BLaER1 treated with 17β-estradiol and CSF1 and Interleukin-3, amounts not matched to agents 10 nM and 100 nM (cell line): Measurements from ENCODE around the gene METTL1.

Experiments used
- H3K27ac ChIP-seq, 11 experiments: shearing (Covaris generic); formaldehyde crosslinking; 2 replicates each; pipeline ENCODE4 v1.8.1; 2022
- H3K27me3 ChIP-seq, 11 experiments: shearing (Covaris generic); formaldehyde crosslinking; 2 replicates each; pipeline ENCODE4 v1.8.1; 2022
- H3K36me3 ChIP-seq, 11 experiments: shearing (Covaris generic); formaldehyde crosslinking; 2 replicates each; pipeline ENCODE4 v1.8.1; 2022
- H3K4me1 ChIP-seq, 10 experiments: shearing (Covaris generic); formaldehyde crosslinking; 2 replicates each; pipeline ENCODE4 v1.8.1; 2022
- H3K4me2 ChIP-seq, 11 experiments: shearing (Covaris generic); formaldehyde crosslinking; 2 replicates each; pipeline ENCODE4 v1.8.1; 2022
- H3K4me3 ChIP-seq, 10 experiments: shearing (Covaris generic); formaldehyde crosslinking; 2 replicates each; pipeline ENCODE4 v1.8.1; 2022
- H3K9ac ChIP-seq, 11 experiments: shearing (Covaris generic); formaldehyde crosslinking; 2 replicates each; pipeline ENCODE4 v1.8.1; 2022
- H3K9me3 ChIP-seq, 11 experiments: shearing (Covaris generic); formaldehyde crosslinking; replicated peaks in 1 of 11; 2 replicates each; pipeline ENCODE4 v1.8.1; 2022
- H4K20me1 ChIP-seq, 11 experiments: shearing (Covaris generic); formaldehyde crosslinking; 2 replicates each; pipeline ENCODE4 v1.8.1; 2022
- Cebpa-rat ChIP-seq, 11 experiments: shearing (Covaris generic); IDR thresholded peaks; 2 replicates each; pipeline ENCODE4 v1.8.1; 2022

Gene METTL1

GRCh38 chr12:57757771-57758170 lies 14.1 kb downstream of the METTL1 start:
- peaks cover 28 to 37% (median 34%) of the 10 kb centered on the region in 10 experiments for H3K4me1 ChIP-seq
- no peak overlapping the region for H3K27ac ChIP-seq
- no peak for TF ChIP-seq Cebpa-rat (IDR thresholded peaks at IDR 0.05)
- H3K9ac ChIP-seq = no peak overlapping the region
- H3K36me3 ChIP-seq = peaks cover 0 to 18% (median under 1%) of the 10 kb centered on the region in 11 experiments; a peak in 9 of 22 replicates
- H3K4me2 ChIP-seq = no peak overlapping the region
- H3K27me3 ChIP-seq = peaks cover 44 to 91% (median 85%) of the 10 kb centered on the region in 11 experiments
- peaks cover 3 to 54% (median 18%) of the 10 kb centered on the region in 11 experiments; a peak in 13 of 22 replicates for H4K20me1 ChIP-seq
- no peaks in the 10 kb centered on the region for H3K9me3 ChIP-seq
- H3K4me3 ChIP-seq = no peak overlapping the region

- peaks cover 31 to 40% (median 37%) of the 10 kb centered on the region in 10 experiments for H3K4me1 ChIP-seq
- no peaks in the 10 kb centered on the region for H3K9me3 ChIP-seq
- peak overlapping the region; percentile 60 to 84 (median 69); a peak in 18 of 20 replicates for H3K4me3 ChIP-seq
- peaks cover 3 to 43% (median 18%) of the 10 kb centered on the region in 11 experiments; a peak in 13 of 22 replicates for H4K20me1 ChIP-seq
- H3K4me2 ChIP-seq = peak overlapping the region; percentile 93 to 100 (median 99)
- peak overlapping the region in 3 of 11 experiments; percentile 52 to 67 (median 63); a peak in 6 of 22 replicates for H3K27ac ChIP-seq
- H3K9ac ChIP-seq = peak overlapping the region in 5 of 11 experiments; percentile 70 to 87 (median 77); a peak in 10 of 22 replicates
- H3K27me3 ChIP-seq = peaks cover 39 to 81% (median 75%) of the 10 kb centered on the region in 11 experiments
- H3K36me3 ChIP-seq = peaks cover 0 to 18% (median 0%) of the 10 kb centered on the region in 11 experiments; a peak in 9 of 22 replicates
- TF ChIP-seq Cebpa-rat (IDR thresholded peaks at IDR 0.05) = no peak
These were observed 15.2 kb downstream of the METTL1 start for GRCh38 chr12:57756406-57757341.

- Histone ChIP-seq H3K9ac (peak overlapping the region; percentile 50 to 87 (median 73)), H3K4me3 (peak overlapping the region; percentile 60 to 84 (median 69)), H3K27ac (peak overlapping the region in 5 of 11 experiments; percentile 7 to 67 (median 52); a peak in 9 of 22 replicates), H3K36me3 (peaks cover 5 to 22% (median 5%) of the 10 kb centered on the region in 11 experiments), H3K4me1 (peaks cover 38 to 48% (median 44%) of the 10 kb centered on the region in 10 experiments), H4K20me1 (peaks cover 3 to 40% (median 20%) of the 10 kb centered on the region in 11 experiments; a peak in 15 of 22 replicates), H3K27me3 (peaks cover 39 to 71% (median 66%) of the 10 kb centered on the region in 11 experiments), H3K4me2 (peak overlapping the region; percentile 93 to 100 (median 99)), H3K9me3 (no peaks in the 10 kb centered on the region)
- no peak for TF ChIP-seq Cebpa-rat (IDR thresholded peaks at IDR 0.05)
These were observed 16.2 kb downstream of the METTL1 start for GRCh38 chr12:57755454-57756372.

GRCh38 chr12:57755194-57755453 lies 16.8 kb downstream of the METTL1 start:
- TF ChIP-seq Cebpa-rat (IDR thresholded peaks at IDR 0.05) = no peak
- peaks cover 3 to 40% (median 18%) of the 10 kb centered on the region in 11 experiments; a peak in 15 of 22 replicates for H4K20me1 ChIP-seq

GRCh38 chr12:57754411-57755193 lies 17.3 kb downstream of the METTL1 start, which contains the start of gene MARCHF9:
MARCHF9 (plus strand) TSS chr12:57755103; CDS start chr12:57755529, 426 bp downstream.
- Histone ChIP-seq H3K9ac (peak within 1 kb of the TSS; percentile 50 to 87 (median 73)), H3K27ac (peak within 1 kb of the TSS in 5 of 11 experiments; percentile 7 to 67 (median 52); a peak in 9 of 22 replicates), H3K4me1 (peaks cover 43 to 59% (median 51%) of the 10 kb centered on the region in 10 experiments), H4K20me1 (peaks cover under 1 to 42% (median 13%) of the 10 kb centered on the region in 11 experiments; a peak in 15 of 22 replicates), H3K9me3 (no peaks in the 10 kb centered on the region), H3K4me3 (peak within 1 kb of the TSS; percentile 60 to 84 (median 69)), H3K27me3 (peaks cover 39 to 66% (median 66%) of the 10 kb centered on the region in 11 experiments), H3K36me3 (peaks cover 16 to 33% (median 16%) of the 10 kb centered on the region in 11 experiments), H3K4me2 (peak within 1 kb of the TSS; percentile 93 to 100 (median 99))
- no peak for TF ChIP-seq Cebpa-rat (IDR thresholded peaks at IDR 0.05)

More at GRCh38 chr12:57755194-57755453, 16.8 kb downstream of the METTL1 start:
- peak overlapping the region in 8 of 11 experiments; percentile 45 to 82 (median 54); a peak in 7 of 22 replicates for H3K9ac ChIP-seq
- no peaks in the 10 kb centered on the region for H3K9me3 ChIP-seq
- H3K4me1 ChIP-seq = peaks cover 43 to 54% (median 50%) of the 10 kb centered on the region in 10 experiments
- H3K36me3 ChIP-seq = peaks cover 10 to 27% (median 11%) of the 10 kb centered on the region in 11 experiments
- peak overlapping the region; percentile 60 to 84 (median 69) for H3K4me3 ChIP-seq
- H3K27ac ChIP-seq = no peak overlapping the region; a peak in 1 of 22 replicates
- H3K4me2 ChIP-seq = peak overlapping the region in 10 of 11 experiments; percentile 66 to 100 (median 98); a peak in 14 of 22 replicates
- peaks cover 39 to 66% (median 66%) of the 10 kb centered on the region in 11 experiments for H3K27me3 ChIP-seq

GRCh38 chr12:57753756-57754337 lies 18.1 kb downstream of the METTL1 start:
- H3K27me3 ChIP-seq = peaks cover 38 to 62% (median 60%) of the 10 kb centered on the region in 11 experiments
- no peaks in the 10 kb centered on the region for H3K9me3 ChIP-seq
- peaks cover 23 to 36% (median 24%) of the 10 kb centered on the region in 11 experiments for H3K36me3 ChIP-seq
- H3K4me1 ChIP-seq = peaks cover 43 to 65% (median 51%) of the 10 kb centered on the region in 10 experiments
- TF ChIP-seq Cebpa-rat (IDR thresholded peaks at IDR 0.05) = no peak
- H4K20me1 ChIP-seq = peaks cover 0 to 43% (median 12%) of the 10 kb centered on the region in 11 experiments; a peak in 15 of 22 replicates
- H3K4me3 ChIP-seq = peak overlapping the region in 3 of 10 experiments; percentile 61 to 78 (median 69); a peak in 6 of 20 replicates
- H3K4me2 ChIP-seq = peak overlapping the region; percentile 66 to 99 (median 83); a peak in 20 of 22 replicates
- no peak overlapping the region for H3K9ac ChIP-seq
- H3K27ac ChIP-seq = no peak overlapping the region

- Histone ChIP-seq H3K9ac (peak overlapping the region in 7 of 11 experiments; percentile 5 to 55 (median 43); a peak in 8 of 22 replicates), H3K27me3 (peaks cover 26 to 50% (median 48%) of the 10 kb centered on the region in 11 experiments), H4K20me1 (peaks cover 0 to 51% (median 12%) of the 10 kb centered on the region in 11 experiments; a peak in 13 of 22 replicates), H3K9me3 (no peaks in the 10 kb centered on the region), H3K4me3 (peak overlapping the region; percentile 35 to 88 (median 68); a peak in 17 of 20 replicates), H3K36me3 (peaks cover 35 to 38% (median 36%) of the 10 kb centered on the region in 11 experiments), H3K4me1 (peaks cover 43 to 65% (median 51%) of the 10 kb centered on the region in 10 experiments), H3K4me2 (peak overlapping the region; percentile 68 to 99 (median 76)), H3K27ac (peak overlapping the region in 7 of 11 experiments; percentile 22 to 96 (median 43); a peak in 9 of 22 replicates)
- no peak for TF ChIP-seq Cebpa-rat (IDR thresholded peaks at IDR 0.05)
These were observed 19.3 kb downstream of the METTL1 start for GRCh38 chr12:57752668-57753000.
